GM12878 (cell line): Measurements from ENCODE around the gene PPP1R13L. TPM values are rescaled to one million over a fixed set of nuclear protein-coding genes. Genes with fewer than 3 reads are reported as not detected.

Experiments
- ATAC-seq: fragments of 200-7000 bp; cut with Tn5 transposase; 3 replicates; pipeline ENCODE4 v1.9.1; 2020; ENCODE audit warnings: mild to moderate bottlenecking, moderate library complexity
- BruUV-seq: library from RNA; stranded (reverse); fragments of 400-500 nt; replicated peaks from 2 replicates; lab custom pipeline; 2021; lab: Mats Ljungman, UMichigan
- CTCF ChIA-PET: fragments of 300-600 bp; sonication (Branson Sonifier 250); formaldehyde crosslinking; extraction: SDS; loops from one replicate; lab custom pipeline; 2021; ENCODE audit warnings: inconsistent platforms; lab: Yijun Ruan, JAX
- POLR2A ChIA-PET: fragments of 350-600 bp; formaldehyde crosslinking; extraction: SDS; loops from one replicate; lab custom pipeline; 2021; ENCODE audit warnings: inconsistent platforms; lab: Charles Lee
- RAD21 ChIA-PET: fragments of 300-600 bp; sonication (Branson Sonifier 250); formaldehyde crosslinking; loops from one replicate; lab custom pipeline; 2023; ENCODE audit warnings: antibody characterized with exemption; ENCODE audit not compliant: unreplicated experiment; lab: Charles Lee
- SMC1A ChIA-PET: fragments of 300-600 bp; sonication (Branson Sonifier 250); formaldehyde crosslinking; loops from one replicate; lab custom pipeline; 2023; ENCODE audit not compliant: unreplicated experiment, uncharacterized antibody; lab: Charles Lee
- DNase-seq: peaks from one replicate; pipeline ENCODE4 v3.0.0-alpha.2; 2011; ENCODE audit warnings: low read depth, low spot score
- FAIRE-seq: peaks from 3 replicates; lab custom pipeline; 2011; peaks lifted over from hg19 to GRCh38; lab: Jason Lieb, UNC
- H2AFZ ChIP-seq: 2 replicates; pipeline ENCODE4 v1.6.0; 2011; ENCODE audit warnings: low read depth, low read length, control low read depth; ENCODE audit not compliant: control insufficient read depth
- H3K27ac ChIP-seq: 2 replicates; pipeline ENCODE4 v1.5.1; 2011; ENCODE audit warnings: control low read depth; ENCODE audit not compliant: control insufficient read depth, insufficient read depth
- H3K27me3 ChIP-seq, 2 experiments: replicated peaks in 1 of 2; 2 replicates each; pipeline versions ENCODE4 v1.6.0 to v1.6.1; 2011; ENCODE audit warnings: low read length in 1 of 2; ENCODE audit not compliant: control insufficient read depth in 2 of 2, insufficient read depth in 2 of 2
- H3K36me3 ChIP-seq, 2 experiments: 2 replicates each; pipeline ENCODE4 v1.5.1; 2011; ENCODE audit warnings: low read length in 1 of 2; ENCODE audit not compliant: control insufficient read depth in 2 of 2, insufficient read depth in 2 of 2
- H3K4me1 ChIP-seq: 2 replicates; pipeline ENCODE4 v1.6.1; 2011; ENCODE audit warnings: mild to moderate bottlenecking, low read length, moderate library complexity, mixed read lengths; ENCODE audit not compliant: control insufficient read depth, insufficient read depth
- H3K4me2 ChIP-seq: 2 replicates; pipeline ENCODE4 v1.6.0; 2011; ENCODE audit warnings: control low read depth; ENCODE audit not compliant: control insufficient read depth, insufficient read depth
- H3K4me3 ChIP-seq: fragments of 200-600 bp; sonication (generic); 2 replicates; pipeline ENCODE4 v1.5.1; 2016
- H3K79me2 ChIP-seq: 2 replicates; pipeline ENCODE4 v1.6.0; 2011; ENCODE audit warnings: low read length; ENCODE audit not compliant: control insufficient read depth, insufficient read depth
- H3K9ac ChIP-seq: 2 replicates; pipeline ENCODE4 v1.8.0; 2011; ENCODE audit warnings: low read length, control low read depth, mixed read lengths; ENCODE audit not compliant: control insufficient read depth, insufficient read depth
- H3K9me3 ChIP-seq: replicated peaks from 3 replicates; pipeline ENCODE4 v1.5.1; 2011; ENCODE audit warnings: mild to moderate bottlenecking, low read length; ENCODE audit not compliant: control insufficient read depth, insufficient read depth
- H4K20me1 ChIP-seq: 2 replicates; pipeline ENCODE4 v1.6.0; 2011; ENCODE audit not compliant: control insufficient read depth, insufficient read depth
- EED ChIP-seq: sonication (generic); IDR thresholded peaks from 2 replicates; pipeline ENCODE4 v1.6.1; 2016; ENCODE audit warnings: antibody characterized with exemption, low read depth
- EZH2 ChIP-seq: IDR thresholded peaks from 2 replicates; pipeline ENCODE4 v1.6.1; 2012; ENCODE audit warnings: low read depth, mild to moderate bottlenecking, control low read depth, inconsistent platforms, low read length, borderline replicate concordance; ENCODE audit not compliant: control insufficient read depth
- IKZF1 ChIP-seq: fragments of 450-650 bp; conservative IDR thresholded peaks from 2 replicates; pipeline ENCODE4 v1.6.1; 2017; ENCODE audit warnings: antibody characterized with exemption, mild to moderate bottlenecking
- IKZF2 ChIP-seq, 2 experiments: fragments of 450-650 bp; IDR thresholded peaks; 2 replicates each; pipeline ENCODE4 v1.6.1; 2017; ENCODE audit warnings: mild to moderate bottlenecking in 2 of 2, moderate library complexity in 2 of 2
- KDM1A ChIP-seq: fragments of 200-600 bp; sonication (generic); IDR thresholded peaks from 2 replicates; pipeline ENCODE4 v1.6.1; 2016; ENCODE audit warnings: borderline replicate concordance
- MXI1 ChIP-seq: fragments of 150-350 bp; IDR thresholded peaks from 2 replicates; pipeline ENCODE4 v1.6.1; 2011; ENCODE audit warnings: low read depth, mild to moderate bottlenecking, inconsistent platforms, low read length, improper control_type of control experiment
- RAD21 ChIP-seq: IDR thresholded peaks from 2 replicates; pipeline ENCODE4 v1.6.1; 2011; ENCODE audit warnings: mild to moderate bottlenecking, low read depth, low read length, moderate library complexity; ENCODE audit not compliant: insufficient read depth
- SMAD5 ChIP-seq: IDR thresholded peaks from 2 replicates; pipeline ENCODE4 v1.6.1; 2016; ENCODE audit warnings: antibody characterized with exemption, low read depth
- SMC3 ChIP-seq: IDR thresholded peaks from 2 replicates; pipeline ENCODE4 v1.6.1; 2011; ENCODE audit warnings: low read length, improper control_type of control experiment, borderline replicate concordance
- WGBS: methylation state at CpG from one replicate; pipeline ENCODE4 v1.1.6; 2016; ENCODE audit warnings: low lambda C conversion rate; ENCODE audit not compliant: insufficient replicate concordance, insufficient coverage; ENCODE audit errors: missing lambda C conversion rate; 5-methylcytosine and 5-hydroxymethylcytosine counted together
- in situ Hi-C: fragments of 300-500 bp; cut with MboI; formaldehyde crosslinking; loops from 9 replicates; pipeline ENCODE4 v1.14.3; 2018; ENCODE audit warnings: mixed read lengths
- intact Hi-C: fragments of 100-400 bp; cut with micrococcal nuclease; formaldehyde crosslinking; loops from one replicate; pipeline ENCODE4 v1.14.2; 2022; ENCODE audit not compliant: unreplicated experiment
- polyA plus RNA-seq, 11 experiments: library from polyadenylated mRNA; depleted of rRNA in 4 of 11; unstranded in 6 of 11; stranded (reverse) in 5 of 11; fragments of >200 nt; fragmentation: Nextera tagmentation in 4 of 11; fragmentation: Illumina TruSeq in 1 of 11; extraction: Ambion mirVana in 4 of 11; extraction: Trizol in 1 of 11; gene quantifications; 1 replicate in 1 of 11; 2 replicates in 10 of 11; pipeline versions ENCODE4 v1.2.1 to v1.2.3, GENCODE V29; 2011 to 2016; ENCODE audit warnings: inconsistent platforms in 2 of 11, missing spikeins in 2 of 11, low read depth in 1 of 11
- total RNA-seq, 4 experiments: library from RNA; depleted of rRNA in 3 of 4; stranded (reverse); fragments of >200 nt in 3 of 4; fragmentation: Illumina TruSeq in 1 of 4; extraction: Trizol in 1 of 4; gene quantifications; 2 replicates each; pipeline versions ENCODE4 v1.2.1 to v1.2.3, GENCODE V29; 2013 to 2021
- TF ChIP-seq, protein P1 (sequence below): fragments of 450-650 bp; IDR thresholded peaks from 2 replicates; pipeline ENCODE4 v1.6.1; 2017; ENCODE audit warnings: mild to moderate bottlenecking
- TF ChIP-seq, protein P2 (sequence below), 3 experiments: IDR thresholded peaks in 2 of 3; conservative IDR thresholded peaks in 1 of 3; 2 replicates each; pipeline ENCODE4 v1.5.1; 2011; ENCODE audit warnings: low read depth in 3 of 3, low read length in 3 of 3, mild to moderate bottlenecking in 3 of 3, control low read depth in 2 of 3, moderate library complexity in 2 of 3, inconsistent platforms in 1 of 3, mixed read lengths in 1 of 3; ENCODE audit not compliant: control insufficient read depth in 2 of 3, insufficient read depth in 1 of 3; ENCODE audit errors: extremely low read depth in 1 of 3
- TF ChIP-seq, protein P3 (sequence below): fragments of 450-650 bp; IDR thresholded peaks from 2 replicates; pipeline ENCODE4 v1.6.1; 2018; ENCODE audit warnings: mild to moderate bottlenecking, low read depth, moderate library complexity; ENCODE audit not compliant: partially characterized antibody

PPP1R13L gene
- total and polyA plus RNA-seq, 10 of the 15 experiments (the other 5 are each of a cell fraction or from before 2014, with no cell fraction given), result 0.40 to 10.0 (median 2.5) TPM

DNA sequence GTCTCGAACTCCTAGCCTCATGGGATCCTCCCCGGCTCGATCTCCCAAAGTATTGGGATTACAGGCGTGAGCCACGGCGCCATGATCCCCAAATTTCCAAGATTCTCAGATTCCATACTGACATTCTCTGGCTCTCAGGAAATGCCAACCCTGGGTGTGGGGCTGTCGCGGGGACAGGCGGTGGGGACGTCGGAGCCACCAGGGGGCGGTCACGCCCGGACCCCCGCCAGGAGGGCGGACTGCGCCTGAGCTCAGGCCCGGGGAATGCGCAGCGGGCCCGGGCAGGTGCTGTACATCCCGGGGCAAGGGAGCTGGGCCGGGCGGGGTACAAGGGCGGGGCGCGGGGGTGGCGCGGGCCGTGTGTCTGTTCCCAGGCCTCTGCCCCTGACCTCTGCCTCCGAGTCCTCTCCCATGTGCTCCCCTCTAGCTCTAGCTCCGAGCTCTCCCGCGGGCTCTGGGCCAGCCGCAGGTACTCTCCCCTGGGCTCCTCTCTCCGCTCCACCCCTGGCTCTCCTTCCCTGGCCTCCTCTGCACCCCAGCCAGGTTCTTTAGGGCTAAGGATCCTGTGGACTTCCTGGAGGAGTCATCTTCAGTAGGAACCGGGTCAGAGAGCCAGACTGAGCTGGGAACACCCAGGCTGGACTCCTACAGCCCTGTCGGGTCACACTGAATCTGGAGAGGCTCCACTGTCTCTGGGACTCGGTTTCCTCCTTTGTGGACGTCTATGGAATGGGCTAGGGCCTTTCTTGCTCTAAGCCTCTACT lies 2.4 kb downstream of the PPP1R13L start:
- H3K79me2 ChIP-seq, result peaks cover 7% of the 10 kb centered on the region
- intact Hi-C loops (loop anchor here (10.0 kb wide), 1 partner anchor 242 kb away; no protein-coding TSS in a partner anchor), in situ Hi-C loops (no loop called here)
- BruUV-seq, result no TSS peak
- ATAC-seq (peak; percentile 44), FAIRE-seq (no peak), DNase-seq (no peak)
- TF ChIP-seq, protein P1, sequence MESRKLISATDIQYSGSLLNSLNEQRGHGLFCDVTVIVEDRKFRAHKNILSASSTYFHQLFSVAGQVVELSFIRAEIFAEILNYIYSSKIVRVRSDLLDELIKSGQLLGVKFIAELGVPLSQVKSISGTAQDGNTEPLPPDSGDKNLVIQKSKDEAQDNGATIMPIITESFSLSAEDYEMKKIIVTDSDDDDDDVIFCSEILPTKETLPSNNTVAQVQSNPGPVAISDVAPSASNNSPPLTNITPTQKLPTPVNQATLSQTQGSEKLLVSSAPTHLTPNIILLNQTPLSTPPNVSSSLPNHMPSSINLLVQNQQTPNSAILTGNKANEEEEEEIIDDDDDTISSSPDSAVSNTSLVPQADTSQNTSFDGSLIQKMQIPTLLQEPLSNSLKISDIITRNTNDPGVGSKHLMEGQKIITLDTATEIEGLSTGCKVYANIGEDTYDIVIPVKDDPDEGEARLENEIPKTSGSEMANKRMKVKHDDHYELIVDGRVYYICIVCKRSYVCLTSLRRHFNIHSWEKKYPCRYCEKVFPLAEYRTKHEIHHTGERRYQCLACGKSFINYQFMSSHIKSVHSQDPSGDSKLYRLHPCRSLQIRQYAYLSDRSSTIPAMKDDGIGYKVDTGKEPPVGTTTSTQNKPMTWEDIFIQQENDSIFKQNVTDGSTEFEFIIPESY, result 0 out of 2 replicates have a peak, but pooled peaks have one; percentile 74
- peak; percentile 37; the same call in 1 of the 2 replicates for TF ChIP-seq SMC3
- TF ChIP-seq SMAD5, result no peak
- TF ChIP-seq RAD21, result peak; percentile 30; the same call in 1 of the 2 replicates
- TF ChIP-seq, protein P2, sequence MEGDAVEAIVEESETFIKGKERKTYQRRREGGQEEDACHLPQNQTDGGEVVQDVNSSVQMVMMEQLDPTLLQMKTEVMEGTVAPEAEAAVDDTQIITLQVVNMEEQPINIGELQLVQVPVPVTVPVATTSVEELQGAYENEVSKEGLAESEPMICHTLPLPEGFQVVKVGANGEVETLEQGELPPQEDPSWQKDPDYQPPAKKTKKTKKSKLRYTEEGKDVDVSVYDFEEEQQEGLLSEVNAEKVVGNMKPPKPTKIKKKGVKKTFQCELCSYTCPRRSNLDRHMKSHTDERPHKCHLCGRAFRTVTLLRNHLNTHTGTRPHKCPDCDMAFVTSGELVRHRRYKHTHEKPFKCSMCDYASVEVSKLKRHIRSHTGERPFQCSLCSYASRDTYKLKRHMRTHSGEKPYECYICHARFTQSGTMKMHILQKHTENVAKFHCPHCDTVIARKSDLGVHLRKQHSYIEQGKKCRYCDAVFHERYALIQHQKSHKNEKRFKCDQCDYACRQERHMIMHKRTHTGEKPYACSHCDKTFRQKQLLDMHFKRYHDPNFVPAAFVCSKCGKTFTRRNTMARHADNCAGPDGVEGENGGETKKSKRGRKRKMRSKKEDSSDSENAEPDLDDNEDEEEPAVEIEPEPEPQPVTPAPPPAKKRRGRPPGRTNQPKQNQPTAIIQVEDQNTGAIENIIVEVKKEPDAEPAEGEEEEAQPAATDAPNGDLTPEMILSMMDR (IDR thresholded peaks at IDR 0.05 in 2 of 3, conservative IDR thresholded peaks at IDR 0.05 in 1 of 3; ENCODE audit: control insufficient read depth in 2 of 3, extremely low read depth in 1 of 3, insufficient read depth in 1 of 3, low read depth in 3 of 3, low read length in 3 of 3), result peak; percentile 56 to 69 (median 56)
- peak; percentile 15; the same call in 1 of the 2 replicates for TF ChIP-seq MXI1
- TF ChIP-seq EED, result peak; percentile 20; the same call in 1 of the 2 replicates
- TF ChIP-seq, protein P3, sequence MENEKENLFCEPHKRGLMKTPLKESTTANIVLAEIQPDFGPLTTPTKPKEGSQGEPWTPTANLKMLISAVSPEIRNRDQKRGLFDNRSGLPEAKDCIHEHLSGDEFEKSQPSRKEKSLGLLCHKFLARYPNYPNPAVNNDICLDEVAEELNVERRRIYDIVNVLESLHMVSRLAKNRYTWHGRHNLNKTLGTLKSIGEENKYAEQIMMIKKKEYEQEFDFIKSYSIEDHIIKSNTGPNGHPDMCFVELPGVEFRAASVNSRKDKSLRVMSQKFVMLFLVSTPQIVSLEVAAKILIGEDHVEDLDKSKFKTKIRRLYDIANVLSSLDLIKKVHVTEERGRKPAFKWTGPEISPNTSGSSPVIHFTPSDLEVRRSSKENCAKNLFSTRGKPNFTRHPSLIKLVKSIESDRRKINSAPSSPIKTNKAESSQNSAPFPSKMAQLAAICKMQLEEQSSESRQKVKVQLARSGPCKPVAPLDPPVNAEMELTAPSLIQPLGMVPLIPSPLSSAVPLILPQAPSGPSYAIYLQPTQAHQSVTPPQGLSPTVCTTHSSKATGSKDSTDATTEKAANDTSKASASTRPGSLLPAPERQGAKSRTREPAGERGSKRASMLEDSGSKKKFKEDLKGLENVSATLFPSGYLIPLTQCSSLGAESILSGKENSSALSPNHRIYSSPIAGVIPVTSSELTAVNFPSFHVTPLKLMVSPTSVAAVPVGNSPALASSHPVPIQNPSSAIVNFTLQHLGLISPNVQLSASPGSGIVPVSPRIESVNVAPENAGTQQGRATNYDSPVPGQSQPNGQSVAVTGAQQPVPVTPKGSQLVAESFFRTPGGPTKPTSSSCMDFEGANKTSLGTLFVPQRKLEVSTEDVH, result no peak
- no peak for TF ChIP-seq EZH2
- TF ChIP-seq KDM1A, result no peak
- 0 out of 4 replicates have a peak, but pooled peaks of 1 of the 2 experiments have one; percentile 18 for TF ChIP-seq IKZF2 (IDR thresholded peaks at IDR 0.05)
- TF ChIP-seq IKZF1, result peak; percentile 46; the same call in 1 of the 2 replicates
- ChIA-PET RAD21 (interaction anchor here (0.6 to 4.8 kb wide), 13 partner anchors 11 to 241 kb away, joined by 3 to 48 read pairs (median 3); partner anchors contain the start of gene ERCC1), CTCF (interaction anchor here (0.6 to 5.2 kb wide), 24 partner anchors 9 to 306 kb away, joined by 3 to 93 read pairs (median 5); partner anchors contain the start of genes BLOC1S3, ERCC1, ERCC2 and FOSB), POLR2A (interaction anchor here (1.4 to 3.8 kb wide), 2 partner anchors 20 to 21 kb away, joined by 3 to 16 read pairs; partner anchors contain the start of gene ERCC1), SMC1A (interaction anchor here (0.7 to 6.2 kb wide), 10 partner anchors 19 to 83 kb away, joined by 3 to 55 read pairs (median 4); no protein-coding TSS in a partner anchor)
- no peaks in the 10 kb centered on the region for H3K9me3 ChIP-seq
- no peaks in the 10 kb centered on the region; a peak in 1 of 4 replicates for H3K27me3 ChIP-seq
- 0 out of 2 replicates have a peak overlapping the region, but pooled peaks have one; percentile 51 for H3K4me3 ChIP-seq
- no peak overlapping the region for H2AFZ ChIP-seq
- H4K20me1 ChIP-seq, result no peaks in the 10 kb centered on the region
- H3K9ac ChIP-seq, result no peak overlapping the region
- H3K36me3 ChIP-seq, result no peaks in the 10 kb centered on the region
- H3K4me1 ChIP-seq, result peaks cover 4% of the 10 kb centered on the region
- WGBS, result 35% methylated on average over 16 of the region's 40 CpGs
- H3K27ac ChIP-seq, result no peak overlapping the region
- H3K4me2 ChIP-seq, result peak overlapping the region; percentile 19
